ENCODE measurements around the gene KRTAP10-2. TPM values are rescaled to one million over a fixed set of nuclear protein-coding genes. Genes with fewer than 3 reads are reported as not detected.
"Not testable (repeated sequence)": the region's sequence is repeated elsewhere in the genome, so short reads cannot be mapped to it uniquely, and the experiment has no call there.

KRTAP10-2 gene
- total RNA-seq, 1 donor from 2014 or later, result not detected

DNA sequence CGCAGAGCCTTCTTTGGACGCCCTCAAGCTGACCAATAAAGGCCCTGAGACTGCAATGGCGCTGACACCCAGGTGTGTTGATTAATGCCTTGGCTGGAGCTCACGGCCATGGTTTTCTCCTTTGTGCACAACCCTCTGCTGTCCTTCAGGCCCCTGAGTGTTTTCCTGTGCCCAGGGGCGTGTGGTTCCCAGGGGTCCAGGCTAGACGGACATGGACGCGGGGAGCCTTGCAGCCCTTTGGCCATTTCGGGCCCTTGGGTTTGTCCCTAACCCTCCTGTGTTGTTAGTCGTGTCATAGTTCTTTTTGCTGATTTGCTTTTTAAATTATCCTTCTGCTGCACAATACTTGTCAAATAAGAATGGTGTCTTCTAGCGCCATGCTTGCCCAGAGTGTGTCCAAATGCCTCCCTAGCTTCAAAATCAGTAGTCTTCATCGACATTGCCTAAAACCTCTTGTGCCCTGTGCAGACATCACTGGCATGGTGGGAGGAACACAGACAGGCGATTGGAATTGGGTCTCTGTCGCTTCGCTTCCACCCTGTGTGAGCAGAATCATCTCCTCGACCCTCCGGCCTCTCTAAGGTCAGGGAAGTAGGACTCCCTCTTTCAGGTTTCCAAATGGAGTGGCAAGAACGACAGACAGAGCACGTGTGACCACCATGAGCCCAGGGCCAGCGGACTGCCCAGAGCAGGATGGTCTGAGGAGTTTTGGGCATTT is 24.2 kb upstream of the KRTAP10-2 start:
- Histone ChIP-seq H3K36me3 (no peaks in the 10 kb centered on the region), H3K27me3 (no peaks in the 10 kb centered on the region), H3K27ac (no peak overlapping the region), H3K9me3 (no peaks in the 10 kb centered on the region), H3K4me1 (peaks cover 5% of the 10 kb centered on the region), H3K4me3 (no peak overlapping the region)
- intact Hi-C loops (cut with DNase I), result no loop called here
- DNase-seq (ENCODE audit: extremely low spot score in 2 of 2), result peak; percentile 49 to 74
- TF ChIP-seq POLR2A (IDR thresholded peaks at IDR 0.05) (no peak), POLR2AphosphoS5 (IDR thresholded peaks at IDR 0.05; ENCODE audit: insufficient read depth in 1 of 2, low read depth in 1 of 2) (no peak)
- TF ChIP-seq, protein P1, sequence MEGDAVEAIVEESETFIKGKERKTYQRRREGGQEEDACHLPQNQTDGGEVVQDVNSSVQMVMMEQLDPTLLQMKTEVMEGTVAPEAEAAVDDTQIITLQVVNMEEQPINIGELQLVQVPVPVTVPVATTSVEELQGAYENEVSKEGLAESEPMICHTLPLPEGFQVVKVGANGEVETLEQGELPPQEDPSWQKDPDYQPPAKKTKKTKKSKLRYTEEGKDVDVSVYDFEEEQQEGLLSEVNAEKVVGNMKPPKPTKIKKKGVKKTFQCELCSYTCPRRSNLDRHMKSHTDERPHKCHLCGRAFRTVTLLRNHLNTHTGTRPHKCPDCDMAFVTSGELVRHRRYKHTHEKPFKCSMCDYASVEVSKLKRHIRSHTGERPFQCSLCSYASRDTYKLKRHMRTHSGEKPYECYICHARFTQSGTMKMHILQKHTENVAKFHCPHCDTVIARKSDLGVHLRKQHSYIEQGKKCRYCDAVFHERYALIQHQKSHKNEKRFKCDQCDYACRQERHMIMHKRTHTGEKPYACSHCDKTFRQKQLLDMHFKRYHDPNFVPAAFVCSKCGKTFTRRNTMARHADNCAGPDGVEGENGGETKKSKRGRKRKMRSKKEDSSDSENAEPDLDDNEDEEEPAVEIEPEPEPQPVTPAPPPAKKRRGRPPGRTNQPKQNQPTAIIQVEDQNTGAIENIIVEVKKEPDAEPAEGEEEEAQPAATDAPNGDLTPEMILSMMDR (IDR thresholded peaks at IDR 0.05), result no peak

DNA sequence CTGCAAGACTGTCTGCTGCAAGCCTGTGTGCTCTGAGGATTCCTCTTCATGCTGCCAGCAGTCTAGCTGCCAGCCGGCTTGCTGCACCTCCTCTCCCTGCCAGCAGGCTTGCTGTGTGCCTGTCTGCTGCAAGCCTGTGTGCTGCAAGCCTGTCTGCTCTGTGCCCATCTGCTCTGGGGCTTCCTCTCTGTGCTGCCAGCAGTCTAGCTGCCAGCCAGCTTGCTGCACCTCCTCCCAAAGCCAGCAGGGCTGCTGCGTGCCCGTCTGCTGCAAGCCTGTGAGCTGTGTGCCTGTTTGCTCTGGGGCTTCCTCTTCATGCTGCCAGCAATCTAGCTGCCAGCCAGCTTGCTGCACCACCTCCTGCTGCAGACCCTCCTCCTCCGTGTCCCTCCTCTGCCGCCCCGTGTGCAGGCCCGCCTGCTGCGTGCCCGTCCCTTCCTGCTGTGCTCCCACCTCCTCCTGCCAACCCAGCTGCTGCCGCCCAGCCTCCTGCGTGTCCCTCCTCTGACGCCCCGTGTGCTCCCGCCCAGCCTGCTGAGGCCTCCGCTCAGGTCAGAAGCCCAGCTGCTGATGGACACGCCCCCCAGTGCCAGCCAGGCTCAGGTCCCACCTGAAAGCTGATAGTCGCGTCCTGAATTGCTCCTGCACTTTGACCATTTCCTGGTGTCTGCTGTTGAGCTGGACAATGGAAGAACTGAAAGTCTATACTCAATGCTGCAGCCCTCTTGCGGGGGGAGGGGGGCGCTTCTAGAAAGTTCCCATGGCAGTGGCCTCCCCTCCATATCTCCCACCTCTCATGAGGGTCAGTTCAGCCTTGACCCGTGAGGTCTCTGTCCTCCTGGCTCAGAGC is 23.4 kb upstream of the KRTAP10-2 start:
- Histone ChIP-seq H3K36me3 (no peaks in the 10 kb centered on the region), H3K4me3 (no peak overlapping the region), H3K9me3 (no peaks in the 10 kb centered on the region), H3K27ac (no peak overlapping the region), H3K27me3 (no peaks in the 10 kb centered on the region), H3K4me1 (peaks cover 5% of the 10 kb centered on the region)
- TF ChIP-seq, protein P1 (IDR thresholded peaks at IDR 0.05), result no peak
- TF ChIP-seq POLR2AphosphoS5 (IDR thresholded peaks at IDR 0.05; ENCODE audit: insufficient read depth in 1 of 2, low read depth in 1 of 2), result no peak
- no peak for TF ChIP-seq POLR2A (IDR thresholded peaks at IDR 0.05)
- intact Hi-C loops (cut with DNase I), result no loop called here
- peak; percentile 27 to 72 for DNase-seq (ENCODE audit: extremely low spot score in 2 of 2)

DNA sequence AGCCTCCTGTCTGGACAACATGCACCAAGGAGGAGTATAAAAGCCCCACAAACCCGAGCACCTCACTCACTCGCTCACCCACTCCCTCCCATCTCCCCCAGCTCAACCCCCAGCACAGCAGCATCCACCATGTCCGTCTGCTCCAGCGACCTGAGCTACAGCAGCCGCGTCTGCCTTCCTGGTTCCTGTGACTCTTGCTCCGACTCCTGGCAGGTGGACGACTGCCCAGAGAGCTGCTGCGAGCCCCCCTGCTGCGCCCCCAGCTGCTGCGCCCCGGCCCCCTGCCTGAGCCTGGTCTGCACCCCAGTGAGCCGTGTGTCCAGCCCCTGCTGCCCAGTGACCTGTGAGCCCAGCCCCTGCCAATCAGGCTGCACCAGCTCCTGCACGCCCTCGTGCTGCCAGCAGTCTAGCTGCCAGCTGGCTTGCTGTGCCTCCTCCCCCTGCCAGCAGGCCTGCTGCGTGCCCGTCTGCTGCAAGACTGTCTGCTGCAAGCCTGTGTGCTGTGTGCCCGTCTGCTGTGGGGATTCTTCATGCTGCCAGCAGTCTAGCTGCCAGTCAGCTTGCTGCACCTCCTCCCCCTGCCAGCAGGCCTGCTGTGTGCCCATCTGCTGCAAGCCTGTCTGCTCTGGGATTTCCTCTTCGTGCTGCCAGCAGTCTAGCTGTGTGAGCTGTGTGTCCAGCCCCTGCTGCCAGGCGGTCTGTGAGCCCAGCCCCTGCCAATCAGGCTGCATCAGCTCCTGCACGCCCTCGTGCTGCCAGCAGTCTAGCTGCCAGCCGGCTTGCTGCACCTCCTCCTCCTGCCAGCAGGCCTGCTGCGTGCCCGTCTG is 22.5 kb upstream of the KRTAP10-2 start, which contains the start of gene KRTAP10-4:
KRTAP10-4 (plus strand) TSS at position 100 of the 827 bp plus-strand sequence; CDS start at position 130, 30 bp downstream.
- H3K4me3 ChIP-seq; H3K36me3 ChIP-seq; H3K27me3 ChIP-seq; intact Hi-C loops (cut with DNase I); H3K4me1 ChIP-seq; H3K27ac ChIP-seq; H3K9me3 ChIP-seq: not testable (repeated sequence)
- peak; percentile 37 for DNase-seq (ENCODE audit: extremely low spot score in 2 of 2)

DNA sequence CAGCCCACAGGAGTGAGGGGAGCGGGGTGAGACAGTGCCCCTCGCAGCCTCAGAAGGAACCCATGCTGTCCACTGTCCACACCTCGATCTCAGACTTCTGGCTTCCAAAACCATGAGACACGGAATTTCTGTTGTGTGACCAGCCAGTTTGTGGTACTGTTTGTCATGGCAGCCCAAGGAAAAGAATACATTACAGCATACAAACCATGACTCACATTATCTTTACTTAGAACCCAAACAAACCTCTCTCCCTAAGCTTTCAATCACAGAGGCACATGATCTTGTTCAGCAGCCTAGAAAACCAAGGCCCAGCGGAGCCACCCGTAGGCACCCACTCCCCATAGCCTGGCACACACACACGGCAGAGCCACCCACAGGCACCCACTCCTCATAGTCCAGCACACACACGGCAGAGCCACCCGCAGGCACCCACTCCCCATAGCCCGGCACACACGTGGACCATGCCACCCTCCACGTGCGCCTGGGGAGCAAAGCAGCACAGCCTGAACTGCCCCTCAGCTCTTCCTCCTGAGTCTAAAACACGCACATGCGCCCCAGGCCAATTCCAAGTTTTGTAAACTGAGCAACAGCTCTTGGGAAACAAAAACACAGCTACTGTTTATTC is 21.8 kb upstream of the KRTAP10-2 start:
- H3K9me3 ChIP-seq, result no peaks in the 10 kb centered on the region
- no peaks in the 10 kb centered on the region for H3K36me3 ChIP-seq
- TF ChIP-seq, protein P1 (IDR thresholded peaks at IDR 0.05), result no peak
- TF ChIP-seq POLR2AphosphoS5 (IDR thresholded peaks at IDR 0.05; ENCODE audit: insufficient read depth in 1 of 2, low read depth in 1 of 2), result no peak
- no peak for TF ChIP-seq POLR2A (IDR thresholded peaks at IDR 0.05)
- peaks cover 5% of the 10 kb centered on the region for H3K4me1 ChIP-seq
- DNase-seq (ENCODE audit: extremely low spot score in 2 of 2), result peak; percentile 47 to 70
- intact Hi-C loops (cut with DNase I), result no loop called here
- H3K27me3 ChIP-seq, result no peaks in the 10 kb centered on the region
- no peak overlapping the region for H3K27ac ChIP-seq
- H3K4me3 ChIP-seq, result no peak overlapping the region

Data from vagina (tissue), 2 donors.